Mammary epithelial cell (primary cell): ENCODE measurements around the gene SEC16B.

ENCODE experiments used
- CTCF ChIP-seq, 2 donors: IDR thresholded peaks in 1 of 2; conservative IDR thresholded peaks in 1 of 2; 2 replicates each; pipeline ENCODE4 v1.5.1; 2011 to 2012; ENCODE audit warnings: inconsistent platforms in 2 of 2, low read length in 2 of 2, mild to moderate bottlenecking in 2 of 2, control low read depth in 1 of 2, low read depth in 1 of 2; ENCODE audit not compliant: insufficient read depth in 1 of 2; ENCODE audit errors: extremely low read depth in 1 of 2
- EZH2 ChIP-seq: IDR thresholded peaks from 2 replicates; pipeline ENCODE4 v1.6.1; 2012; ENCODE audit warnings: low read length, inconsistent platforms, borderline replicate concordance

GRCh38 chr1:177921590-177921989, 48.3 kb downstream of the SEC16B start:
- TF ChIP-seq CTCF (conservative IDR thresholded peaks at IDR 0.05 in 1 of 2, IDR thresholded peaks at IDR 0.05 in 1 of 2; ENCODE audit: extremely low read depth in 1 of 2, insufficient read depth in 1 of 2, low read depth in 1 of 2, low read length in 2 of 2), result no peak
- TF ChIP-seq EZH2, result no peak
